Measurements from ENCODE around the gene GPI. TPM values are rescaled to one million over a fixed set of nuclear protein-coding genes. Genes with fewer than 3 reads are reported as not detected.

Gene GPI
- polyA plus RNA-seq, 1 of the 3 experiments (the other 2 are of a cell fraction) = 144 TPM

DNA sequence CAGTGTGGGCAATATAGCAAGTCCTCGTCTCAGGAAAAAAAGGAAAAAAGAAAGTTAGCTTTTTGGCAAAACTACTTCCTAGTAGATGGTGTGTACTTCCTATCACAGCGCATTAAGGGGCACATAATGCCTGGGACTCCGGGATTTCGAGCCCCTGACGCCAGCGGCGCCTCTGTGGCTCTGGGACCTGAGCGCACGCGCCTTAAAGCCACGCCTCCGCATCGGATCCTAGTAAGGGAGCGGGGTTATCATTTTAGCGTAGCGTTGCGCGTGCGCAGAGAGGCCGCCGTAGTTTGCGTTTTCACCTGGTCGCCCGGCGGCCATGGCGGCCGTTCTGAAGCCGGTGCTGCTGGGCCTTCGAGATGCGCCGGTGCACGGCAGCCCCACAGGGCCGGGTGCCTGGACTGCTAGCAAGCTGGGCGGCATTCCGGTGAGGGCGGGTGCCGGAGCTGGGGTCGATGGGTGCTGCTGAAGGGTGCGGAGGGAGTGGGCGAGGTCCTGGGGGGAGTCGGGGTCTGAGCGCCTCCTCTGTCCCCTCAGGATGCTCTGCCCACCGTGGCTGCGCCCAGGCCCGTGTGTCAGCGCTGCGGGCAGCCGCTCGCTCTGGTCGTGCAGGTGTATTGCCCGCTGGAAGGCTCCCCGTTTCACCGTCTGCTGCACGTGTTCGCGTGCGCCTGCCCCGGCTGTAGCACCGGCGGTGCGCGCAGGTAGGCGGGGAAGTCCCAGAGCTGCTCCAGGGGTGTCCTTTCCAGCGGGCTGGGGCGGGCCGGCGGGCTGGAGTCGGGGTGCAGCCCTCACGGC lies 39.3 kb downstream of the GPI start, which contains the start of gene PDCD2L (continued):
- TF ChIP-seq EP300 (IDR thresholded peaks at IDR 0.05; ENCODE audit: borderline replicate concordance in 1 of 2, low read depth in 1 of 2, low read length in 1 of 2) = no peak
- TF ChIP-seq YY1 (IDR thresholded peaks at IDR 0.05; ENCODE audit: low read depth) = peak; percentile 92
- TF ChIP-seq, protein P1, sequence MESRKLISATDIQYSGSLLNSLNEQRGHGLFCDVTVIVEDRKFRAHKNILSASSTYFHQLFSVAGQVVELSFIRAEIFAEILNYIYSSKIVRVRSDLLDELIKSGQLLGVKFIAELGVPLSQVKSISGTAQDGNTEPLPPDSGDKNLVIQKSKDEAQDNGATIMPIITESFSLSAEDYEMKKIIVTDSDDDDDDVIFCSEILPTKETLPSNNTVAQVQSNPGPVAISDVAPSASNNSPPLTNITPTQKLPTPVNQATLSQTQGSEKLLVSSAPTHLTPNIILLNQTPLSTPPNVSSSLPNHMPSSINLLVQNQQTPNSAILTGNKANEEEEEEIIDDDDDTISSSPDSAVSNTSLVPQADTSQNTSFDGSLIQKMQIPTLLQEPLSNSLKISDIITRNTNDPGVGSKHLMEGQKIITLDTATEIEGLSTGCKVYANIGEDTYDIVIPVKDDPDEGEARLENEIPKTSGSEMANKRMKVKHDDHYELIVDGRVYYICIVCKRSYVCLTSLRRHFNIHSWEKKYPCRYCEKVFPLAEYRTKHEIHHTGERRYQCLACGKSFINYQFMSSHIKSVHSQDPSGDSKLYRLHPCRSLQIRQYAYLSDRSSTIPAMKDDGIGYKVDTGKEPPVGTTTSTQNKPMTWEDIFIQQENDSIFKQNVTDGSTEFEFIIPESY (IDR thresholded peaks at IDR 0.05; ENCODE audit: borderline replicate concordance, low read depth) = no peak
- peak; percentile 74 for TF ChIP-seq MAX (IDR thresholded peaks at IDR 0.05; ENCODE audit: low read depth)
- TF ChIP-seq, protein P2, sequence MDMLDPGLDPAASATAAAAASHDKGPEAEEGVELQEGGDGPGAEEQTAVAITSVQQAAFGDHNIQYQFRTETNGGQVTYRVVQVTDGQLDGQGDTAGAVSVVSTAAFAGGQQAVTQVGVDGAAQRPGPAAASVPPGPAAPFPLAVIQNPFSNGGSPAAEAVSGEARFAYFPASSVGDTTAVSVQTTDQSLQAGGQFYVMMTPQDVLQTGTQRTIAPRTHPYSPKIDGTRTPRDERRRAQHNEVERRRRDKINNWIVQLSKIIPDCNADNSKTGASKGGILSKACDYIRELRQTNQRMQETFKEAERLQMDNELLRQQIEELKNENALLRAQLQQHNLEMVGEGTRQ (IDR thresholded peaks at IDR 0.05; ENCODE audit: borderline replicate concordance, low read depth, low read length) = no peak
- TF ChIP-seq, protein P3, sequence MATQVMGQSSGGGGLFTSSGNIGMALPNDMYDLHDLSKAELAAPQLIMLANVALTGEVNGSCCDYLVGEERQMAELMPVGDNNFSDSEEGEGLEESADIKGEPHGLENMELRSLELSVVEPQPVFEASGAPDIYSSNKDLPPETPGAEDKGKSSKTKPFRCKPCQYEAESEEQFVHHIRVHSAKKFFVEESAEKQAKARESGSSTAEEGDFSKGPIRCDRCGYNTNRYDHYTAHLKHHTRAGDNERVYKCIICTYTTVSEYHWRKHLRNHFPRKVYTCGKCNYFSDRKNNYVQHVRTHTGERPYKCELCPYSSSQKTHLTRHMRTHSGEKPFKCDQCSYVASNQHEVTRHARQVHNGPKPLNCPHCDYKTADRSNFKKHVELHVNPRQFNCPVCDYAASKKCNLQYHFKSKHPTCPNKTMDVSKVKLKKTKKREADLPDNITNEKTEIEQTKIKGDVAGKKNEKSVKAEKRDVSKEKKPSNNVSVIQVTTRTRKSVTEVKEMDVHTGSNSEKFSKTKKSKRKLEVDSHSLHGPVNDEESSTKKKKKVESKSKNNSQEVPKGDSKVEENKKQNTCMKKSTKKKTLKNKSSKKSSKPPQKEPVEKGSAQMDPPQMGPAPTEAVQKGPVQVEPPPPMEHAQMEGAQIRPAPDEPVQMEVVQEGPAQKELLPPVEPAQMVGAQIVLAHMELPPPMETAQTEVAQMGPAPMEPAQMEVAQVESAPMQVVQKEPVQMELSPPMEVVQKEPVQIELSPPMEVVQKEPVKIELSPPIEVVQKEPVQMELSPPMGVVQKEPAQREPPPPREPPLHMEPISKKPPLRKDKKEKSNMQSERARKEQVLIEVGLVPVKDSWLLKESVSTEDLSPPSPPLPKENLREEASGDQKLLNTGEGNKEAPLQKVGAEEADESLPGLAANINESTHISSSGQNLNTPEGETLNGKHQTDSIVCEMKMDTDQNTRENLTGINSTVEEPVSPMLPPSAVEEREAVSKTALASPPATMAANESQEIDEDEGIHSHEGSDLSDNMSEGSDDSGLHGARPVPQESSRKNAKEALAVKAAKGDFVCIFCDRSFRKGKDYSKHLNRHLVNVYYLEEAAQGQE (IDR thresholded peaks at IDR 0.05; ENCODE audit: low read depth, low read length) = no peak
- TF ChIP-seq GATA2 (CRISPR knock-in tag; IDR thresholded peaks at IDR 0.05) = no peak
- TF ChIP-seq SMC3 (IDR thresholded peaks at IDR 0.05; ENCODE audit: low read depth, low read length) = no peak

- H3K4me3 ChIP-seq (ENCODE audit: low read depth in 2 of 2, low read length in 1 of 2) = no peak overlapping the region
- H4K20me1 ChIP-seq (ENCODE audit: insufficient read depth) = no peaks in the 10 kb centered on the region
- ChIA-PET CTCF (interaction anchor here (1.3 to 1.6 kb wide), 3 partner anchors 9 to 26 kb away, joined by 3 to 7 read pairs (median 4); no protein-coding TSS in a partner anchor), POLR2A (no interaction called here)
- 91% methylated on average over 13 of the region's 13 CpGs for WGBS (ENCODE audit: low lambda C conversion rate)
- H3K9me2 ChIP-seq = no peaks in the 10 kb centered on the region
- H3K27ac ChIP-seq (ENCODE audit: low read depth in 2 of 2, low read length in 1 of 2) = no peak overlapping the region
- no peak for DNase-seq
- no peak overlapping the region for H2AFZ ChIP-seq (ENCODE audit: low read depth)
- no peaks in the 10 kb centered on the region for H3K9me3 ChIP-seq
- no peak overlapping the region for H3K4me2 ChIP-seq
- H3F3A ChIP-seq (replicated peaks; ENCODE audit: insufficient read depth) = peaks cover 15% of the 10 kb centered on the region
- no peak overlapping the region for H3K9ac ChIP-seq
- H3K27me3 ChIP-seq (ENCODE audit: insufficient read depth) = no peaks in the 10 kb centered on the region
- H3K4me1 ChIP-seq (ENCODE audit: control insufficient read depth in 1 of 2, insufficient read depth in 2 of 2, low read depth in 1 of 2, low read length in 1 of 2) = no peaks in the 10 kb centered on the region
- peaks cover 15% of the 10 kb centered on the region; the same call in 1 of the 2 replicates for H3K79me2 ChIP-seq (ENCODE audit: insufficient read depth)
- peaks cover 5 to 12% of the 10 kb centered on the region in 2 experiments for H3K36me3 ChIP-seq (replicated peaks in 1 of 2; ENCODE audit: control insufficient read depth in 1 of 2, insufficient read depth in 2 of 2, low read length in 1 of 2)
- TF ChIP-seq TAF1 (IDR thresholded peaks at IDR 0.05; ENCODE audit: borderline replicate concordance, low read depth, low read length) (no peak), FOSL2 (IDR thresholded peaks at IDR 0.05; ENCODE audit: borderline replicate concordance, low read depth) (no peak), GATA2 (CRISPR knock-in tag; IDR thresholded peaks at IDR 0.05) (no peak), TEAD4 (IDR thresholded peaks at IDR 0.05; ENCODE audit: borderline replicate concordance, insufficient read depth) (no peak), NFIC (IDR thresholded peaks at IDR 0.05; ENCODE audit: borderline replicate concordance) (no peak), ELF1 (IDR thresholded peaks at IDR 0.05) (no peak), NRF1 (IDR thresholded peaks at IDR 0.05; ENCODE audit: low read depth, low read length) (no peak), EZH2phosphoT487 (IDR thresholded peaks at IDR 0.05; ENCODE audit: borderline replicate concordance, low read depth) (no peak), MAX (IDR thresholded peaks at IDR 0.05; ENCODE audit: low read depth) (no peak), RCOR1 (IDR thresholded peaks at IDR 0.05; ENCODE audit: low read length) (no peak)
- TF ChIP-seq, protein P4, sequence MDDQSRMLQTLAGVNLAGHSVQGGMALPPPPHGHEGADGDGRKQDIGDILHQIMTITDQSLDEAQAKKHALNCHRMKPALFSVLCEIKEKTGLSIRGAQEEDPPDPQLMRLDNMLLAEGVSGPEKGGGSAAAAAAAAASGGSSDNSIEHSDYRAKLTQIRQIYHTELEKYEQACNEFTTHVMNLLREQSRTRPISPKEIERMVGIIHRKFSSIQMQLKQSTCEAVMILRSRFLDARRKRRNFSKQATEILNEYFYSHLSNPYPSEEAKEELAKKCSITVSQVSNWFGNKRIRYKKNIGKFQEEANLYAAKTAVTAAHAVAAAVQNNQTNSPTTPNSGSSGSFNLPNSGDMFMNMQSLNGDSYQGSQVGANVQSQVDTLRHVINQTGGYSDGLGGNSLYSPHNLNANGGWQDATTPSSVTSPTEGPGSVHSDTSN (IDR thresholded peaks at IDR 0.05) = no peak
Observed at GRCh38 chr19:34405892-34406660, 41.1 kb downstream of the GPI start.
